Body of pancreas (tissue), 4 donors: ENCODE measurements around the gene CEP112. TPM values are rescaled to one million over a fixed set of nuclear protein-coding genes. Genes with fewer than 3 reads are reported as not detected.

Experiments used
- ATAC-seq: fragments of 150-250 bp; one replicate; pipeline ENCODE4 v1.9.1; 2016
- DNase-seq, 4 donors: peaks; one replicate each; pipeline ENCODE4 v3.0.0-alpha.2; 2019
- H3K27ac ChIP-seq, 4 donors: fragments of 200-600 bp; sonication (generic); 1 replicate in 3 of 4; 2 replicates in 1 of 4; pipeline versions ENCODE4 v1.5.1 to v1.6.1; 2016 to 2019; ENCODE audit warnings: mild to moderate bottlenecking in 1 of 4, mixed read lengths in 1 of 4, moderate library complexity in 1 of 4
- H3K27me3 ChIP-seq, 2 donors: fragments of 200-600 bp; sonication (generic); one replicate each; pipeline ENCODE4 v1.6.0; 2016; ENCODE audit warnings: mild to moderate bottlenecking in 1 of 2
- H3K36me3 ChIP-seq, 2 donors: fragments of 200-600 bp; sonication (generic); replicated peaks in 1 of 2; 2 replicates each; pipeline ENCODE4 v1.5.1; 2016; ENCODE audit warnings: low read depth in 2 of 2; ENCODE audit not compliant: insufficient read depth in 1 of 2
- H3K4me1 ChIP-seq: fragments of 200-600 bp; sonication (generic); one replicate; pipeline ENCODE4 v1.6.0; 2016
- H3K4me3 ChIP-seq, 2 donors: fragments of 200-600 bp; sonication (generic); 1 replicate in 1 of 2; 2 replicates in 1 of 2; pipeline ENCODE4 v1.5.1; 2016 to 2019
- H3K9me3 ChIP-seq, 3 donors: fragments of 200-600 bp; sonication (generic); 1 replicate in 2 of 3; 2 replicates in 1 of 3; pipeline ENCODE4 v1.5.1; 2016
- POLR2A ChIP-seq, 3 donors: fragments of 450-650 bp; IDR thresholded peaks; one replicate each; pipeline ENCODE4 v1.6.1; 2016; ENCODE audit warnings: antibody characterized with exemption in 3 of 3, mild to moderate bottlenecking in 2 of 3
- WGBS, 2 donors: methylation state at CpG; one replicate each; pipeline ENCODE4 v1.1.5; 2017; 5-methylcytosine and 5-hydroxymethylcytosine counted together
- intact Hi-C: fragments of 100-400 bp; cut with DNase I; formaldehyde crosslinking; loops from one replicate; pipeline ENCODE4 v1.15.1; 2023
- total RNA-seq, 2 donors: library from RNA; depleted of rRNA; stranded (reverse); fragments of >200 nt; gene quantifications; one replicate each; pipeline ENCODE4 v1.1.0, GENCODE V29; 2016
- TF ChIP-seq, protein P1 (sequence below), 7 experiments: fragments of 450-650 bp in 4 of 7; fragments of 200-600 bp in 3 of 7; sonication (generic) in 3 of 7; IDR thresholded peaks; one replicate each; pipeline ENCODE4 v1.5.1; 2016 to 2019; ENCODE audit warnings: antibody characterized with exemption in 7 of 7

Gene CEP112
- total RNA-seq, 2 donors from 2014 or later: 5.2 to 10.2 TPM

DNA sequence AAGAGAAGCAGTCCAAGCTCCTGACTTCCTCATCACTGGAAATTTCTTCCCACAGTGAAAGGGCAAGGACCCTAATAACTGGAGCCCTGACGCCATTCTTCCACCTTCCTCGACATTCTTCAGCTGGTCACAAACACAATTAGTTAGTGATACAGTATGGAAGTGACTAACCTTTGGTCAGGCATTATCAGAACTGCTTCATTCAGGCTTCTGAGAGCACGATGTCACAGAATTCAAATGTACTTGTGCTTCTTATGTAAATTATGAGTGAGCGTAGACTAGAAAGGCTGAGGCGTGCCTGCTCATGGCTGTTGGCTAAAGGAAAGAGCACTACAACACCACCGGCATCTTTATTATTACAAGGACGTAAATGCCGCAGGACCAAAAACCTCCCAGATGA lies 327.5 kb downstream of the CEP112 start:
- no peak for DNase-seq
- Histone ChIP-seq H3K4me3 (no peak overlapping the region), H3K27me3 (no peaks in the 10 kb centered on the region), H3K36me3 (no peaks in the 10 kb centered on the region), H3K27ac (no peak overlapping the region), H3K4me1 (no peaks in the 10 kb centered on the region), H3K9me3 (no peaks in the 10 kb centered on the region)
- no peak for ATAC-seq
- WGBS, 2 donors: 86 to 90% methylated on average over 8 of the region's 8 CpGs
- intact Hi-C loops: no loop called here
- TF ChIP-seq, protein P1, sequence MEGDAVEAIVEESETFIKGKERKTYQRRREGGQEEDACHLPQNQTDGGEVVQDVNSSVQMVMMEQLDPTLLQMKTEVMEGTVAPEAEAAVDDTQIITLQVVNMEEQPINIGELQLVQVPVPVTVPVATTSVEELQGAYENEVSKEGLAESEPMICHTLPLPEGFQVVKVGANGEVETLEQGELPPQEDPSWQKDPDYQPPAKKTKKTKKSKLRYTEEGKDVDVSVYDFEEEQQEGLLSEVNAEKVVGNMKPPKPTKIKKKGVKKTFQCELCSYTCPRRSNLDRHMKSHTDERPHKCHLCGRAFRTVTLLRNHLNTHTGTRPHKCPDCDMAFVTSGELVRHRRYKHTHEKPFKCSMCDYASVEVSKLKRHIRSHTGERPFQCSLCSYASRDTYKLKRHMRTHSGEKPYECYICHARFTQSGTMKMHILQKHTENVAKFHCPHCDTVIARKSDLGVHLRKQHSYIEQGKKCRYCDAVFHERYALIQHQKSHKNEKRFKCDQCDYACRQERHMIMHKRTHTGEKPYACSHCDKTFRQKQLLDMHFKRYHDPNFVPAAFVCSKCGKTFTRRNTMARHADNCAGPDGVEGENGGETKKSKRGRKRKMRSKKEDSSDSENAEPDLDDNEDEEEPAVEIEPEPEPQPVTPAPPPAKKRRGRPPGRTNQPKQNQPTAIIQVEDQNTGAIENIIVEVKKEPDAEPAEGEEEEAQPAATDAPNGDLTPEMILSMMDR (IDR thresholded peaks at IDR 0.05): no peak
- no peak for TF ChIP-seq POLR2A (IDR thresholded peaks at IDR 0.05)

DNA sequence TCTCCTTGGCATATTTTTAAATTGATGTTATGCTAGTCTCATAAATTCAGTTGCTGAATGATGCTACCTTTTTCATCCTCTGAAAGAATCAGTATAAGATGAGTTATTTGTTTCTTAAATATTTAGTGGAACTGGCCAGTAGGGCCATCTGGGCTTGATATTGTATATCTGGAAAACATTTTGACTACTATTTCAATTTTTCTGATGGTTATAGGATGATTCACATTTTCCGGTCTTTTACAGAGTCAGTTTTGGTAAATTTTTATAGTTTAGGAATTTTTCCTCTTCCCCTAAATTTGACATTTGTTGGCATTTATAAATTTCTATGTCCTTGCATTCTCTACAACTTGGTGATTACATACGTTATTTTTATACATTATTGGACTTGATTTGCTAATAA lies 334.2 kb downstream of the CEP112 start:
- TF ChIP-seq POLR2A (IDR thresholded peaks at IDR 0.05): no peak
- TF ChIP-seq, protein P1 (IDR thresholded peaks at IDR 0.05): no peak
- intact Hi-C loops: no loop called here

DNA sequence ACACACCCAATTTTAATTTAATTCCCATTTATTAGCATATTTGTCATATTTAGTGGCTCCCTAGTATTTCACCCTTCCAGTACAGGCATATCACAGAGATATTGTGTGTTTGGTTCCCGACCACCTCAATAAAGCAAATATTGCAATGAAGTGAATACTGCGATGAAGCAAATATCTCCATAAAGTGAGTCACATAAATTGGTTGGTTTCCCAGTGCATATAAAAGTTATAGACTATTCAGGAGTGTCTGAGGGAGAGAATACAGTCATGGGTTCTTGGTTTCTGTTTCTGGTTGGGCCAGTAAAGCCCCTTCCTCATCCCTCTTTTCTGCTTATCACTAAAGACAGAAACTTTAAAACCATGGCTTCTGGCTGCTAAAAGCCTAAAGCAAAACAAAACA lies 335.1 kb downstream of the CEP112 start:
- Histone ChIP-seq H3K27ac (no peak overlapping the region), H3K4me1 (no peaks in the 10 kb centered on the region), H3K36me3 (no peaks in the 10 kb centered on the region), H3K9me3 (no peaks in the 10 kb centered on the region), H3K27me3 (no peaks in the 10 kb centered on the region), H3K4me3 (no peak overlapping the region)
- intact Hi-C loops: no loop called here
- TF ChIP-seq POLR2A (IDR thresholded peaks at IDR 0.05): no peak
- TF ChIP-seq, protein P1 (IDR thresholded peaks at IDR 0.05): no peak
- no peak for DNase-seq
- WGBS, 2 donors: 82 to 90% methylated on average over 2 of the region's 2 CpGs
- no peak for ATAC-seq

More for the DNA sequence above, 334.2 kb downstream of the CEP112 start:
- DNase-seq (no peak), ATAC-seq (no peak)
- Histone ChIP-seq H3K27me3 (no peaks in the 10 kb centered on the region), H3K4me1 (no peaks in the 10 kb centered on the region), H3K27ac (no peak overlapping the region), H3K36me3 (no peaks in the 10 kb centered on the region), H3K4me3 (no peak overlapping the region), H3K9me3 (no peaks in the 10 kb centered on the region)
- WGBS, 2 donors: 87 to 98% methylated on average over 2 of the region's 2 CpGs

DNA sequence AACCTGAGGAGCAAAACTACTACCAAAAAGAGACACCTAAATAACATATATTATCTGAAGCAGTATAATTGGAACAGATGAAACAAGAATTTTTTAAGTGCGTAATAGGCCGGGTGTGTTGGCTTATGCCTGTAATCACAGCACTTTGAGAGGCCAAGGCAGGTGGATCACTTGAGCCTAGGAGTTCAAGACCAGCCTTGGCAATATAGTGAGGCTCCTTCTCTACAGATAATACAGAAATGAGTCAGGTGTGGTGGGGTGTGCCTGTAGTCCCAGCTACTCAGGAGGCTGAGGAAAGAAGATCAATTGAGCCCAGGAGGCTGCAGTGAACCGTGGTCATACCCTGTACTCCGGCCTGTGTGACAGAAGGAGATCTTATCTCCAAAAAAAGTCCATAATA lies 336.3 kb downstream of the CEP112 start:
- intact Hi-C loops: no loop called here
- 93 to 97% methylated on average over 4 of the region's 4 CpGs for WGBS, 2 donors
- Histone ChIP-seq H3K27ac (no peak overlapping the region), H3K27me3 (no peaks in the 10 kb centered on the region), H3K4me1 (no peaks in the 10 kb centered on the region), H3K36me3 (no peaks in the 10 kb centered on the region), H3K9me3 (no peaks in the 10 kb centered on the region), H3K4me3 (no peak overlapping the region)
- TF ChIP-seq, protein P1 (IDR thresholded peaks at IDR 0.05): no peak
- TF ChIP-seq POLR2A (IDR thresholded peaks at IDR 0.05): no peak
- no peak for DNase-seq
- ATAC-seq: no peak

DNA sequence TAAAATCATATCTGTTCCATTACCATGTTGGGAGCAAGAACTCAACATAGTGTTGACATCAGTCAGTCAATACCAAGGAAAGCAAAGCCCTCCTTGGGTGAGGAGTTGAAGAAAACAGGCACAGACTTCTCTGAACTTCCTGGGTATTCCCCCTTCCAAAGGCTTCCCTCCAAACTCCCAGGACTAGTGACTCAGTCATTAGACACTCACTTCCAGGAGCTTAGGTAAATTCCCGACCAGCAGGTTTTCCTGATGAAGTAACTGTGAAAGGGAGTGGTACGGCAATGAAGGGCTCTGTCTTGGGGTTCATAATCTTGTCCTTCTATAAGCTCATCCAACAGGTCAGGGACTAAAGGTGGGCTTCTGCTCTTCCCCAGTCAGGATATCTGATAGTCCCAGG lies 336.7 kb downstream of the CEP112 start:
- intact Hi-C loops: no loop called here
- TF ChIP-seq POLR2A (IDR thresholded peaks at IDR 0.05): no peak
- TF ChIP-seq, protein P1 (IDR thresholded peaks at IDR 0.05): no peak
- no peaks in the 10 kb centered on the region for H3K4me1 ChIP-seq
- no peaks in the 10 kb centered on the region for H3K27me3 ChIP-seq
- H3K27ac ChIP-seq: no peak overlapping the region
- no peaks in the 10 kb centered on the region for H3K36me3 ChIP-seq
- DNase-seq: no peak
- no peaks in the 10 kb centered on the region for H3K9me3 ChIP-seq
- 83 to 91% methylated on average over 2 of the region's 2 CpGs for WGBS, 2 donors
- H3K4me3 ChIP-seq: no peak overlapping the region
- no peak for ATAC-seq
